K562 (cell line): Measurements from ENCODE around the gene TMTC2.

Experiments used
- MAX ChIP-seq: sonication (generic); formaldehyde crosslinking; IDR thresholded peaks from 2 replicates; pipeline ENCODE4 v1.9.0; 2022; ENCODE audit warnings: mild to moderate bottlenecking, missing genetic modification reagents
- ZNF212 ChIP-seq: fragments of 450-650 bp; formaldehyde crosslinking; IDR thresholded peaks from 2 replicates; pipeline ENCODE4 v1.4.0; 2020; ENCODE audit warnings: mild to moderate bottlenecking
- TF ChIP-seq, protein P1 (sequence below), 3 experiments: IDR thresholded peaks in 2 of 3; conservative IDR thresholded peaks in 1 of 3; 2 replicates each; pipeline ENCODE4 v1.5.1; 2011 to 2012; ENCODE audit warnings: low read length in 3 of 3, mild to moderate bottlenecking in 3 of 3, control low read depth in 2 of 3, improper control_type of control experiment in 1 of 3, inconsistent platforms in 1 of 3, low read depth in 1 of 3, mixed read lengths in 1 of 3, moderate library complexity in 1 of 3; ENCODE audit not compliant: insufficient read depth in 2 of 3

GRCh38 chr12:82673698-82674097 lies 13.0 kb upstream of the TMTC2 start:
- TF ChIP-seq MAX (CRISPR knock-in tag): no peak
- TF ChIP-seq, protein P1, sequence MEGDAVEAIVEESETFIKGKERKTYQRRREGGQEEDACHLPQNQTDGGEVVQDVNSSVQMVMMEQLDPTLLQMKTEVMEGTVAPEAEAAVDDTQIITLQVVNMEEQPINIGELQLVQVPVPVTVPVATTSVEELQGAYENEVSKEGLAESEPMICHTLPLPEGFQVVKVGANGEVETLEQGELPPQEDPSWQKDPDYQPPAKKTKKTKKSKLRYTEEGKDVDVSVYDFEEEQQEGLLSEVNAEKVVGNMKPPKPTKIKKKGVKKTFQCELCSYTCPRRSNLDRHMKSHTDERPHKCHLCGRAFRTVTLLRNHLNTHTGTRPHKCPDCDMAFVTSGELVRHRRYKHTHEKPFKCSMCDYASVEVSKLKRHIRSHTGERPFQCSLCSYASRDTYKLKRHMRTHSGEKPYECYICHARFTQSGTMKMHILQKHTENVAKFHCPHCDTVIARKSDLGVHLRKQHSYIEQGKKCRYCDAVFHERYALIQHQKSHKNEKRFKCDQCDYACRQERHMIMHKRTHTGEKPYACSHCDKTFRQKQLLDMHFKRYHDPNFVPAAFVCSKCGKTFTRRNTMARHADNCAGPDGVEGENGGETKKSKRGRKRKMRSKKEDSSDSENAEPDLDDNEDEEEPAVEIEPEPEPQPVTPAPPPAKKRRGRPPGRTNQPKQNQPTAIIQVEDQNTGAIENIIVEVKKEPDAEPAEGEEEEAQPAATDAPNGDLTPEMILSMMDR (IDR thresholded peaks at IDR 0.05 in 2 of 3, conservative IDR thresholded peaks at IDR 0.05 in 1 of 3; ENCODE audit: insufficient read depth in 2 of 3, low read depth in 1 of 3, low read length in 3 of 3): no peak
- no peak for TF ChIP-seq ZNF212 (CRISPR knock-in tag)
